Naive thymus-derived CD4-positive, alpha-beta T cell (primary cell): ENCODE measurements around the gene BTG1. TPM values are rescaled to one million over a fixed set of nuclear protein-coding genes. Genes with fewer than 3 reads are reported as not detected.
A peak's percentile ranks its signal among the peaks of the same experiment; 100 is the strongest.

Experiments
- ATAC-seq: fragments of 150-1000 bp; cut with Tn5 transposase; 2 replicates; pipeline ENCODE4 v1.10.0; 2021; ENCODE audit warnings: mild to moderate bottlenecking, moderate library complexity
- CTCF ChIA-PET: fragments of 350-600 bp; sonication (Branson Sonifier 250); formaldehyde crosslinking; loops from one replicate; lab custom pipeline; 2021; ENCODE audit warnings: antibody characterized with exemption; lab: Charles Lee
- POLR2A ChIA-PET: fragments of 350-600 bp; sonication (Branson Sonifier 250); formaldehyde crosslinking; loops from one replicate; lab custom pipeline; 2021; ENCODE audit warnings: antibody characterized with exemption, inconsistent platforms; lab: Charles Lee
- DNase-seq, 9 donors: peaks; one replicate each; pipeline versions ENCODE4 v3.0.0 to v3.0.0-alpha.2; 2020 to 2022; ENCODE audit warnings: mixed read lengths in 1 of 9
- H3K27ac ChIP-seq: one replicate; pipeline ENCODE4 v1.7.0; 2013; ENCODE audit warnings: mild to moderate bottlenecking, low read depth, low read length, moderate library complexity
- H3K27me3 ChIP-seq, 2 donors: one replicate each; pipeline ENCODE4 v1.7.0; 2013; ENCODE audit warnings: low read length in 2 of 2, mild to moderate bottlenecking in 2 of 2, moderate library complexity in 2 of 2; ENCODE audit not compliant: control insufficient read depth in 2 of 2, insufficient read depth in 2 of 2
- H3K36me3 ChIP-seq, 3 experiments: 1 replicate in 2 of 3; 2 replicates in 1 of 3; pipeline ENCODE4 v1.7.0; 2013; ENCODE audit warnings: low read length in 3 of 3, mild to moderate bottlenecking in 3 of 3, moderate library complexity in 1 of 3; ENCODE audit not compliant: insufficient read depth in 3 of 3, control insufficient read depth in 2 of 3
- H3K4me1 ChIP-seq, 2 donors: one replicate each; pipeline ENCODE4 v1.7.0; 2013; ENCODE audit warnings: low read length in 2 of 2, mild to moderate bottlenecking in 2 of 2, moderate library complexity in 1 of 2; ENCODE audit not compliant: control insufficient read depth in 2 of 2, insufficient read depth in 2 of 2
- H3K4me3 ChIP-seq: 2 replicates; pipeline ENCODE4 v1.7.0; 2013; ENCODE audit warnings: mild to moderate bottlenecking, low read length
- H3K9me3 ChIP-seq, 3 experiments: 1 replicate in 2 of 3; 2 replicates in 1 of 3; pipeline ENCODE4 v1.7.0; 2013; ENCODE audit warnings: low read length in 3 of 3; ENCODE audit not compliant: control insufficient read depth in 2 of 3
- H3K27ac Mint-ChIP-seq, 9 donors: one replicate each; pipeline ENCODE4 v1.8.0; 2020 to 2022; ENCODE audit warnings: mixed read lengths in 9 of 9, mild to moderate bottlenecking in 8 of 9, moderate library complexity in 5 of 9, inconsistent platforms in 2 of 9
- H3K27me3 Mint-ChIP-seq, 5 donors: one replicate each; pipeline ENCODE4 v1.8.0; 2021 to 2022; ENCODE audit warnings: mixed read lengths in 5 of 5, mild to moderate bottlenecking in 1 of 5
- H3K36me3 Mint-ChIP-seq, 5 donors: one replicate each; pipeline ENCODE4 v1.8.0; 2020 to 2022; ENCODE audit warnings: mixed read lengths in 5 of 5, mild to moderate bottlenecking in 3 of 5, inconsistent platforms in 1 of 5
- H3K4me1 Mint-ChIP-seq, 7 donors: one replicate each; pipeline ENCODE4 v1.8.0; 2020 to 2022; ENCODE audit warnings: mixed read lengths in 7 of 7, mild to moderate bottlenecking in 3 of 7, inconsistent platforms in 1 of 7
- H3K4me3 Mint-ChIP-seq, 10 donors: one replicate each; pipeline ENCODE4 v1.8.0; 2020 to 2022; ENCODE audit warnings: mild to moderate bottlenecking in 10 of 10, mixed read lengths in 10 of 10, moderate library complexity in 6 of 10, inconsistent platforms in 2 of 10
- H3K9me3 Mint-ChIP-seq, 11 donors: one replicate each; pipeline ENCODE4 v1.8.0; 2020 to 2022; ENCODE audit warnings: mixed read lengths in 11 of 11, mild to moderate bottlenecking in 4 of 11, inconsistent platforms in 1 of 11, moderate library complexity in 1 of 11
- intact Hi-C, 2 donors: fragments of 100-400 bp; cut with micrococcal nuclease; formaldehyde crosslinking; loops; one replicate each; pipeline ENCODE4 v1.15.1; 2023
- polyA plus RNA-seq, 2 donors: library from polyadenylated mRNA; unstranded; fragments of 300-500 nt; fragmentation: Illumina TruSeq; gene quantifications; one replicate each; pipeline ENCODE4 v1.2.3, GENCODE V29; 2021
- total RNA-seq, 6 experiments: library from RNA in 5 of 6; stranded (reverse) in 5 of 6; gene quantifications; 1 replicate in 5 of 6; 2 replicates in 1 of 6; pipeline ENCODE4 v1.2.3 and lab custom pipeline; 2021 to 2026

The BTG1 gene
- total and polyA plus RNA-seq, 7 experiments from 2014 or later, result 188 to 1,246 (median 571) TPM

- peaks cover 26 to 47% (median 26%) of the 10 kb centered on the region in 3 experiments for H3K36me3 ChIP-seq
- ATAC-seq (no peak), DNase-seq (peak in 3 of 9 donors; percentile 19 to 44 (median 33))
- ChIA-PET POLR2A (interaction anchor here (0.6 to 10.5 kb wide), 84 partner anchors 13 to 764 kb away, joined by 3 to 377 read pairs (median 8); no protein-coding TSS in a partner anchor), CTCF (interaction anchor here (0.6 to 5.1 kb wide), 19 partner anchors 9 to 765 kb away, joined by 3 to 30 read pairs (median 4); no protein-coding TSS in a partner anchor)
- H3K9me3 Mint-ChIP-seq, result peaks cover 0 to 17% (median 0%) of the 10 kb centered on the region in 11 donors
- H3K27me3 ChIP-seq, result no peaks in the 10 kb centered on the region
- H3K27ac Mint-ChIP-seq, result peak overlapping the region; percentile 98 to 100 (median 99)
- H3K4me3 Mint-ChIP-seq, result peak overlapping the region; percentile 94 to 100 (median 98)
- H3K4me1 ChIP-seq, result peaks cover 7 to 14% of the 10 kb centered on the region in 2 donors
- H3K36me3 Mint-ChIP-seq, result peaks cover 32 to 60% (median 57%) of the 10 kb centered on the region in 5 donors
- H3K9me3 ChIP-seq, result no peaks in the 10 kb centered on the region
- peaks cover 0 to 4% (median 0%) of the 10 kb centered on the region in 5 donors for H3K27me3 Mint-ChIP-seq
- intact Hi-C loops, result loop anchor here (1.0 to 10.0 kb wide), 19 partner anchors 13 to 1298 kb away; partner anchors contain the start of gene UBE2N (in 1 of the 2)
- H3K4me3 ChIP-seq, result peak overlapping the region; percentile 92
- peaks cover 18 to 35% (median 30%) of the 10 kb centered on the region in 7 donors for H3K4me1 Mint-ChIP-seq
- H3K27ac ChIP-seq, result peak overlapping the region; percentile 91
Measured at GRCh38 chr12:92146497-92147224, 1.0 kb upstream of the BTG1 start.

DNA sequence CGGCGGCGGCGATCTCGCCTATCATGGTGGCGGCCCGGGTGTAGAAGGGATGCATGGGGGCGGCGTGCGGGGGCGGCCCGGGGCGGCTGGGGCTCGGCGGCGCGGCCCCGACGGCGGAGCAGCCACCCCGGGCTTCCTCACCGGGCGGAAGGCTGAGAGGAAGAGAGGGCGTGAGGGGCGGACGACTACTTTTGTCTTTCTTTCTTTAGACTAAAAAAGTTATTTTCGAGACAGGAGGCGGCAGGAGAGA, 240 bp downstream of the BTG1 start:
- H3K27me3 Mint-ChIP-seq, result peaks cover 0 to 4% (median 0%) of the 10 kb centered on the region in 5 donors
- H3K9me3 ChIP-seq, result no peaks in the 10 kb centered on the region
- H3K4me3 ChIP-seq, result peak overlapping the region; percentile 98
- H3K4me3 Mint-ChIP-seq, result peak overlapping the region; percentile 94 to 100 (median 98)
- H3K36me3 ChIP-seq, result peaks cover 26 to 59% (median 36%) of the 10 kb centered on the region in 3 experiments
- DNase-seq, result no peak
- H3K36me3 Mint-ChIP-seq, result peaks cover 32 to 68% (median 64%) of the 10 kb centered on the region in 5 donors
- peaks cover 0 to 17% (median 0%) of the 10 kb centered on the region in 11 donors for H3K9me3 Mint-ChIP-seq
- no peaks in the 10 kb centered on the region for H3K27me3 ChIP-seq
- ATAC-seq, result peak; percentile 4
- H3K27ac Mint-ChIP-seq, result peak overlapping the region; percentile 98 to 100 (median 99)
- POLR2A ChIA-PET, result interaction anchor here (0.6 to 10.5 kb wide), 128 partner anchors 12 to 785 kb away, joined by 3 to 377 read pairs (median 6); no protein-coding TSS in a partner anchor
- CTCF ChIA-PET, result interaction anchor here (0.6 to 5.1 kb wide), 24 partner anchors 8 to 763 kb away, joined by 3 to 30 read pairs (median 4); no protein-coding TSS in a partner anchor
- peaks cover 7 to 14% of the 10 kb centered on the region in 2 donors for H3K4me1 ChIP-seq
- H3K27ac ChIP-seq, result peak overlapping the region; percentile 91
- intact Hi-C loops, result loop anchor here in 1 of 2 donors (2.0 to 10.0 kb wide), 4 partner anchors 152 to 1299 kb away; partner anchors contain the start of gene UBE2N
- peaks cover 16 to 38% (median 27%) of the 10 kb centered on the region in 7 donors for H3K4me1 Mint-ChIP-seq

DNA sequence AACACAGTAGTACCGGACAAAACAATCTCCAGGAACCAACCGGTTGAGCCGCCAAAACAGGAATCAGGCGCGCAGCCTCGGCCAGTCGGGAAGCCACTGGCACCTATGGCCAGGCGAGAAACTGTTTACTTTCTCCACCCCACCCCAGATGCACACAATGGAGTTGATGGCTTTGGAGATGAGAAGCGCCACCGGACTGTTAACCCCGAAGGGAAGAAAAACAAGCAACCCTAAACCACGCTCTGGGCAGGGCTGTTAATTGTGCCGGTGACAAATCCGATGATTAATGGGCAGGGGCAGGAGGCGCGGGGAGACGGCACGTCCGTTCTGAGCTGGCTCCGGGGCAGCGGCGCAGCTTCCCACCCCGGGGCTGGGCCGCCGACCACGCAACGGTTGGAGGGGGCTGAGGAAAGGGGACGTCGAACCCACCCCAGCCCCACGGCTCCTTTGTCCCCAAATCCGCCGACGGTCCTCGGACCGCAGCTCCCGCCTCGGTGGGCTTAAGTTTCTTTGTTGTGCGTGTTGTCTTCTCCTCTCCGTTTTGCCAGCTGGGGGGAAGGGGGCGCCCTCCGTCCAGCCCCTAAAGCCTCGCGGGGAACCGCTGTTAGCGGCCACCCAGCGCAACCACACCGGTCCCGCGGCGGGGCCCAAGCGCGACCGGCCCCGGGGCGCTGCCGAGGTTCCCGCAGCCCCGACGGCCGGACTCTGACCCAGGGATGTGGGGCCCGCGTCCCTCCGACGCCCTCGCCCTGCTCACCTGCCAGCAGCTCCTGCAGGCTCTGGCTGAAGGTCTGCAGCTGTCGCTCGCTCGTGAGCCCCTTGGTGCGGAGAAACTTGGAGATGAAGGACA, 790 bp downstream of the BTG1 start:
- peak in 6 of 9 donors; percentile 35 to 60 (median 50) for DNase-seq
- intact Hi-C loops, result loop anchor here (1.0 to 10.0 kb wide), 17 partner anchors 38 to 1300 kb away; partner anchors contain the start of genes NUDT4 (in 1 of the 2) and UBE2N (in 1 of the 2)
- peak overlapping the region; percentile 98 for H3K4me3 ChIP-seq
- H3K4me1 Mint-ChIP-seq, result peaks cover 19 to 39% (median 23%) of the 10 kb centered on the region in 7 donors
- peaks cover 26 to 61% (median 38%) of the 10 kb centered on the region in 3 experiments for H3K36me3 ChIP-seq
- H3K27ac Mint-ChIP-seq, result peak overlapping the region; percentile 97 to 100 (median 99)
- H3K27ac ChIP-seq, result peak overlapping the region; percentile 91
- H3K36me3 Mint-ChIP-seq, result peaks cover 37 to 69% (median 66%) of the 10 kb centered on the region in 5 donors
- ATAC-seq, result no peak
- peaks cover 0 to 17% (median 0%) of the 10 kb centered on the region in 11 donors for H3K9me3 Mint-ChIP-seq
- peak overlapping the region; percentile 94 to 100 (median 98) for H3K4me3 Mint-ChIP-seq
- CTCF ChIA-PET, result interaction anchor here (0.7 to 5.1 kb wide), 24 partner anchors 8 to 748 kb away, joined by 3 to 30 read pairs (median 4); no protein-coding TSS in a partner anchor
- POLR2A ChIA-PET, result interaction anchor here (0.5 to 10.5 kb wide), 124 partner anchors 11 to 762 kb away, joined by 3 to 377 read pairs (median 6); no protein-coding TSS in a partner anchor
- no peaks in the 10 kb centered on the region for H3K9me3 ChIP-seq
- peaks cover 0 to 4% (median 0%) of the 10 kb centered on the region in 5 donors for H3K27me3 Mint-ChIP-seq
- peaks cover 7 to 10% of the 10 kb centered on the region in 2 donors for H3K4me1 ChIP-seq
- H3K27me3 ChIP-seq, result no peaks in the 10 kb centered on the region

DNA sequence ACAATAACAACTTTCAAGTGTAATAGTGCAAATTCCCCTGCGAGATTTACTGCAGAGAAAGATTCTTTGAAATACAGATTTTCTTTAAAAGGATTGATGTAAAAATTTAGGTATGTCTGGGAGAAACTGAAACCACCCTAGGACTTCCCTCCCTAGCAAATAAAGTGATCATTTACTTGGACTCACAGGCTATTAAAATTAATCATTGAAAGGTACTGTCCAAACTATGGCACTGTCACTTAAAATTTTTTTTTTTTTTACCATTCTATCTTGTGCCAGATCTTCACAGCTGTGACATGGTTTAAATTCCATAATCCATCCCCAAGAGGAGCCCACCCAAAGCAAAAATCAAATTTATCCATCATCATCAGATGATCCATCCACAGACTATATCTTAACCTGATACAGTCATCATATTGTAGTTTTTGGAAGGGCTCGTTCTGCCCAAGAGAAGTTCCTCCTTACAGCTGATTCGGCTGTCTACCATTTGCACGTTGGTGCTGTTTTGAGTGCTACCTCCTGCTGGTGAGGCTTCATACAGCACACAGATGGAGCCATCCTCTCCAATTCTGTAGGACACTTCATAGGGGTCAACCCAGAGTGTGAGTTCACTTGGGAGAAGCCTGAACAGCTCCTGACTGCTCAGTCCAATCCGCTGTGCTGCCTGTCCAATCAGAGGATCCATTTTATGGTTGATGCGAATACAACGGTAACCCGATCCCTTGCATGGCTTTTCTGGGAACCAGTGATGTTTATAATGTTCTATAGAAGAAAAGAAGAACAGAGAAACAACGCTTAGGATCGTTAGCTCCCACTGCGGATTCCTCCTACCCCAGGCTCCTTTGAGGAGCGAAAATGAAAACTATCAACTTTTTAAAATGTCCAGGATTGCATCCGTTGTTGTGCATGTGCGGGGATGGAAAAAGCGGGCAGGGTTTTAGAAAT, 1.7 kb downstream of the BTG1 start:
- CTCF ChIA-PET, result interaction anchor here (0.6 to 5.1 kb wide), 21 partner anchors 7 to 747 kb away, joined by 3 to 30 read pairs (median 4); no protein-coding TSS in a partner anchor
- Mint-ChIP-seq H3K36me3 (peaks cover 37 to 72% (median 65%) of the 10 kb centered on the region in 5 donors), H3K9me3 (peaks cover 0 to 17% (median 0%) of the 10 kb centered on the region in 11 donors), H3K27ac (peak overlapping the region; percentile 97 to 100 (median 99)), H3K4me3 (peak overlapping the region; percentile 94 to 100 (median 98)), H3K4me1 (peaks cover 13 to 42% (median 16%) of the 10 kb centered on the region in 7 donors), H3K27me3 (peaks cover 0 to 4% (median 0%) of the 10 kb centered on the region in 5 donors)
- peaks cover 5 to 7% of the 10 kb centered on the region in 2 donors for H3K4me1 ChIP-seq
- peak; percentile 48 to 87 (median 76) for DNase-seq
- no peaks in the 10 kb centered on the region for H3K9me3 ChIP-seq
- H3K4me3 ChIP-seq, result peak overlapping the region; percentile 98
- peak overlapping the region; percentile 91 for H3K27ac ChIP-seq
- POLR2A ChIA-PET, result interaction anchor here (0.5 to 10.5 kb wide), 89 partner anchors 9 to 762 kb away, joined by 3 to 377 read pairs (median 6); no protein-coding TSS in a partner anchor
- peak; percentile 35 for ATAC-seq
- no peaks in the 10 kb centered on the region for H3K27me3 ChIP-seq
- intact Hi-C loops, result loop anchor here (1.0 to 10.0 kb wide), 16 partner anchors 37 to 1301 kb away; partner anchors contain the start of genes NUDT4 (in 1 of the 2) and UBE2N (in 1 of the 2)
- H3K36me3 ChIP-seq, result peaks cover 26 to 67% (median 41%) of the 10 kb centered on the region in 3 experiments

GRCh38 chr12:92143258-92143657, 2.4 kb downstream of the BTG1 start:
- no peak for ATAC-seq
- Mint-ChIP-seq H3K36me3 (peaks cover 33 to 73% (median 67%) of the 10 kb centered on the region in 5 donors), H3K27ac (peak overlapping the region; percentile 97 to 100 (median 99)), H3K4me1 (peaks cover 8 to 42% (median 10%) of the 10 kb centered on the region in 7 donors), H3K9me3 (peaks cover 0 to 17% (median 0%) of the 10 kb centered on the region in 11 donors), H3K27me3 (peaks cover 0 to 4% (median 0%) of the 10 kb centered on the region in 5 donors), H3K4me3 (peak overlapping the region; percentile 94 to 100 (median 98))
- ChIA-PET CTCF (interaction anchor here (0.6 to 5.1 kb wide), 14 partner anchors 21 to 565 kb away, joined by 3 to 30 read pairs (median 5); no protein-coding TSS in a partner anchor), POLR2A (interaction anchor here (0.5 to 10.5 kb wide), 62 partner anchors 9 to 761 kb away, joined by 3 to 377 read pairs (median 8); no protein-coding TSS in a partner anchor)
- peaks cover 0 to 7% of the 10 kb centered on the region in 2 donors for H3K4me1 ChIP-seq
- H3K4me3 ChIP-seq, result peak overlapping the region; percentile 98
- no peaks in the 10 kb centered on the region for H3K9me3 ChIP-seq
- peak overlapping the region; percentile 91 for H3K27ac ChIP-seq
- peaks cover 26 to 72% (median 41%) of the 10 kb centered on the region in 3 experiments for H3K36me3 ChIP-seq
- intact Hi-C loops, result loop anchor here (2.0 to 10.0 kb wide), 7 partner anchors 36 to 1302 kb away; partner anchors contain the start of genes NUDT4 (in 1 of the 2) and UBE2N (in 1 of the 2)
- DNase-seq, result peak in 2 of 9 donors; percentile 40 to 43
- no peaks in the 10 kb centered on the region for H3K27me3 ChIP-seq
